ENCODE results near the gene RAI14. TPM values are rescaled to one million over a fixed set of nuclear protein-coding genes. Genes with fewer than 3 reads are reported as not detected.
"Not testable (repeated sequence)": the region's sequence is repeated elsewhere in the genome, so short reads cannot be mapped to it uniquely, and the experiment has no call there.

RAI14 gene
- total RNA-seq, 2 experiments from 2014 or later = 1.1 to 2.3 TPM

DNA sequence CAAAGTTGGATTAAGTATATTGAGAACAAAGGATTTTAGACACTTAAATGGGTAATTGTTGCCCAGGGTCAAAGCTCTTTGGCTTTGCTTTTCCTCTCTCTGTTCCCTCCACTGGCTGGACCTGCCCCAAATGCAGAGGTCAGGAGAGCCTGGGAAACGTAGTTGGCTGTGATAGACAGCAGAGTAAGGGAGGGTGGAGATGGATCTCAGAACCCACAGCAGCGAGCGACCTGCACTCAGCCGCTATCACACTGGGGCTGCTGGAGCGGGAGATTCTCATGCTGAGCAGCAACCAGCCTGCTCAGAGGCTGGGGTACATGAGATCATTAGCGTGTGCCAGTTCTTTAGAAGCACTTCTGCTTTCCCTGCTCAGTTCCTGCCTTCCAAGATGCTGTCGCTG, 111.1 kb downstream of the RAI14 start:
- Mint-ChIP-seq H3K9me3 (no peaks in the 10 kb centered on the region), H3K36me3 (ENCODE audit: low read depth) (no peaks in the 10 kb centered on the region), H3K27ac (no peak overlapping the region), H3K4me1 (ENCODE audit: low read depth) (no peaks in the 10 kb centered on the region), H3K27me3 (peaks cover 8% of the 10 kb centered on the region), H3K4me3 (no peak overlapping the region)
- POLR2A ChIA-PET = no interaction called here
- intact Hi-C loops (cut with micrococcal nuclease) = no loop called here
- DNase-seq = no peak
- TF ChIP-seq, protein P1, sequence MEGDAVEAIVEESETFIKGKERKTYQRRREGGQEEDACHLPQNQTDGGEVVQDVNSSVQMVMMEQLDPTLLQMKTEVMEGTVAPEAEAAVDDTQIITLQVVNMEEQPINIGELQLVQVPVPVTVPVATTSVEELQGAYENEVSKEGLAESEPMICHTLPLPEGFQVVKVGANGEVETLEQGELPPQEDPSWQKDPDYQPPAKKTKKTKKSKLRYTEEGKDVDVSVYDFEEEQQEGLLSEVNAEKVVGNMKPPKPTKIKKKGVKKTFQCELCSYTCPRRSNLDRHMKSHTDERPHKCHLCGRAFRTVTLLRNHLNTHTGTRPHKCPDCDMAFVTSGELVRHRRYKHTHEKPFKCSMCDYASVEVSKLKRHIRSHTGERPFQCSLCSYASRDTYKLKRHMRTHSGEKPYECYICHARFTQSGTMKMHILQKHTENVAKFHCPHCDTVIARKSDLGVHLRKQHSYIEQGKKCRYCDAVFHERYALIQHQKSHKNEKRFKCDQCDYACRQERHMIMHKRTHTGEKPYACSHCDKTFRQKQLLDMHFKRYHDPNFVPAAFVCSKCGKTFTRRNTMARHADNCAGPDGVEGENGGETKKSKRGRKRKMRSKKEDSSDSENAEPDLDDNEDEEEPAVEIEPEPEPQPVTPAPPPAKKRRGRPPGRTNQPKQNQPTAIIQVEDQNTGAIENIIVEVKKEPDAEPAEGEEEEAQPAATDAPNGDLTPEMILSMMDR (IDR thresholded peaks at IDR 0.05) = no peak
- CTCF ChIA-PET = no interaction called here
- no peak for ATAC-seq

DNA sequence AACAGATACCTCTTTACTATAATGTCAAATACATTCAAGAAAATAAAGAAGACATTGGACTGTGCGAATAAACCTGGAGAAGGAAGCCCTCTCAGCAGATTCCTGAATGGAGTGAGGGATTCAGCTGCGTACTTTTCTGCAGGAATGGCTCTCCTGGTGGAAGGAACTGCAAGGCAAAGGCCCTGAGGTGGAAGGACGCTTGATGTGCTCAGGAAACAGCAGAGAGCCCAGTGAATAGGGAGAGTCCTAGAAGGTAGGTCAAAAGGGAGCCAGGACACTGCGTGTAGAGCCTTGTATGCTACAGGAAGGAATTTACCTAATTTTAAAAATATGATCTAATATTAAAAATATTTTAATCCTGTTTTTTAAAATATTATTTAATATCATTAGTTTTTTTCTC, 114.4 kb downstream of the RAI14 start:
- CTCF ChIA-PET = no interaction called here

DNA sequence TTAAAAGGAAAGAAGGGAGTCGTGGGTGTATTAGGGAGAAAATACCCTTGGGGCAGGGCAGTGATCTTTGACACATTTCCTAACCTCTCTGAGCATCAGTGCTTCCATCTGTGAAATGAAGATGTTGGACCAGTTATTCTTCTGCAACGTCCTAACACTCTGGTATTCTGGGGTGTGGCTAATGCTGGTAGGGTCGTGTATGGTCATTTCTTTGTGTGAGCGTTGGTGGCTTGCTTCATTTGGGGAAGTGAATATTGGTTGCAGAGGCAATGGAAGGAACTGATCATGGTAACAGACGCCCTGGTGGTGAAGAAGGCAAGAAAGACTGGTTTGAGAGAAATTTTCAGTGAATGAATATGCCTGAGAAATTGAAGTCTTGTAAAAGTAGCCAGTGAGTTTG, 114.9 kb downstream of the RAI14 start:
- ChIA-PET POLR2A (no interaction called here), CTCF (no interaction called here)
- peaks cover 26% of the 10 kb centered on the region for H3K27me3 Mint-ChIP-seq
- DNase-seq = no peak
- H3K36me3 Mint-ChIP-seq (ENCODE audit: low read depth) = no peaks in the 10 kb centered on the region
- peaks cover 8% of the 10 kb centered on the region for H3K9me3 Mint-ChIP-seq
- no peaks in the 10 kb centered on the region for H3K4me1 Mint-ChIP-seq (ENCODE audit: low read depth)
- H3K27ac Mint-ChIP-seq = no peak overlapping the region
- ATAC-seq = no peak
- TF ChIP-seq, protein P1 (IDR thresholded peaks at IDR 0.05) = no peak
- no peak overlapping the region for H3K4me3 Mint-ChIP-seq
- intact Hi-C loops (cut with micrococcal nuclease) = no loop called here

More for the DNA sequence above, 114.4 kb downstream of the RAI14 start:
- Mint-ChIP-seq H3K27ac (no peak overlapping the region), H3K4me3 (no peak overlapping the region), H3K9me3 (peaks cover 6% of the 10 kb centered on the region), H3K4me1 (ENCODE audit: low read depth) (no peaks in the 10 kb centered on the region), H3K27me3 (peaks cover 26% of the 10 kb centered on the region), H3K36me3 (ENCODE audit: low read depth) (no peaks in the 10 kb centered on the region)
- DNase-seq (no peak), ATAC-seq (no peak)
- TF ChIP-seq, protein P1 (IDR thresholded peaks at IDR 0.05) = no peak
- POLR2A ChIA-PET = no interaction called here
- intact Hi-C loops (cut with micrococcal nuclease) = no loop called here

DNA sequence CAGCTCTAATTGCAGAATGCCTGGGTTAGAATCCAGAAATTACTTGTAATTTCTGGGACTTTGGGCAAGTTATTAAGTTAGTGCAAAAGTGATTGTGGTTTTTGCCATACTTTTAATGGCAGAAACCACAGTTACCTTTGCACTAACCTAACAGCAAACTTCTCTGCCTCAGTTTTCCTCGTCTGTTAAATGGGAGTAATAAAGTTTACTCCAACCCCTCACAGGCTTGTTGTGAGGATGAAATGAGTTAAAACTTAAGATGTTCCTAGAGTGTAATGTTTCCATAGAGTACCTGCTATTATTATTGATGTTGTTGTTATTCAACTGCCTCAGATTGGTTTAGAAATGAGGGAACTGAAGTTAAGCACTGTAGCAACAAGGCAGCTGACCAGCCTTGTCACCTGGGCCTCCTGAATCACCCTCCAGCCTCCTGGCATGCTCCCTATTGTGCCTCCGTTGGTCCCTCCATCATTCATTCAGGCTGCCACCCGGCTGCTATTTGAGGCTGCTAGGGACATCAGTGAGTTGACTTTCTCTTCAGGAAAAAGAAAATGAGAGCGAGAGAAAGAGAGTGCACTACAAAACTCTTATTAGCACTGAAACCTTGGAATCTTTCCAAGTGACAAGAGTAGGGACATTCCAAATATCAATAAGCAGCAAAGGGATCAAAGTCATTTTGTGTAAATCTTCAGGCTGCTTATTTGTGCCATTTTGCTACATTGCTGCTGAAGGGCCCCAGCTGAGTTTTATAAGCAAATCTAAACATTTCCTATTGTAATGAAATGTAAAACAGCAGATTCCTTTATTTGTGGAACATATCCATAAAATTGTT, 116.4 kb downstream of the RAI14 start:
- H3K36me3 Mint-ChIP-seq (ENCODE audit: low read depth) = no peaks in the 10 kb centered on the region
- H3K4me1 Mint-ChIP-seq (ENCODE audit: low read depth) = no peaks in the 10 kb centered on the region
- ChIA-PET CTCF (no interaction called here), POLR2A (no interaction called here)
- peaks cover 8% of the 10 kb centered on the region for H3K9me3 Mint-ChIP-seq
- TF ChIP-seq, protein P1 (IDR thresholded peaks at IDR 0.05) = no peak
- intact Hi-C loops (cut with micrococcal nuclease) = no loop called here
- no peak for ATAC-seq
- peaks cover 26% of the 10 kb centered on the region for H3K27me3 Mint-ChIP-seq
- H3K4me3 Mint-ChIP-seq = no peak overlapping the region
- DNase-seq = no peak
- H3K27ac Mint-ChIP-seq = no peak overlapping the region

DNA sequence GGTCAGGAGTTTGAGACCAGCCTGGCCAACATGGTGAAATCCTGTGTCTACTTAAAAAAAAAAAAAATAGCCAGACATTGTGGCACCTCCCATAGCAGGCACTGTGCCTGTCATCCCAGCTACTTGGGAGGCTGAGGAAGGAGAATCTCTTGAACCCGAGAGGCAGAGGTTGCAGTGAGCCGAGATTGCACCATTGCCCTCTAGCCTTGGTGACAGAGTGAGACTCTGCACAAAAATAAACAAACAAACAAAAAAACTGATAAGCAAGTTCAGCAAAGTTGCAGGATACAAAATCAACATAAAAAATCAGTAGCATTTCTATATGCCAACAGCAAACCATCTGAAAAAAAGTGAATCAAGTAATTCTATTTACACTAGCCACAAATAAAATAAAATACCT, 118.0 kb downstream of the RAI14 start:
- intact Hi-C loops (cut with micrococcal nuclease) = no loop called here
- no peak overlapping the region for H3K27ac Mint-ChIP-seq
- H3K27me3 Mint-ChIP-seq = peaks cover 26% of the 10 kb centered on the region
- no peaks in the 10 kb centered on the region for H3K4me1 Mint-ChIP-seq (ENCODE audit: low read depth)
- ChIA-PET CTCF (no interaction called here), POLR2A (no interaction called here)
- H3K36me3 Mint-ChIP-seq (ENCODE audit: low read depth) = no peaks in the 10 kb centered on the region
- no peak overlapping the region for H3K4me3 Mint-ChIP-seq
- no peak for DNase-seq
- TF ChIP-seq, protein P1 (IDR thresholded peaks at IDR 0.05) = no peak
- H3K9me3 Mint-ChIP-seq = peaks cover 8% of the 10 kb centered on the region
- ATAC-seq = no peak

DNA sequence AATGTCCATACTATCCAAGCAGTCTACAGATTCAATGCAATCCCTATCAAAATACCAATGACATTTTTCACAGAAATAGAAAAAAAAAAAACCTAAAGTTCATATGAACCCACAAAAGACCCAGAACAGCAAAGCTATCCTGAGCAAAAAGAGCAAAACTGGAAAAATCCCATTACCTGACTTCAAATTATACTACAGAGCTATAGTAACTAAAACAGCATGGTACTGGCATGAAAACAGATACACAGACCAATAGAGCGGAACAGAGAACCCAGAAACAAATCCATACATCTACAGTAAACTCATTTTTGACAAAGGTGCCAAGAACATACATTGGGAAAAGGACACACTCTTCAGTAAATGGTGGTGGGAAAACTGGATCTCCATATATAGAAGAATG, 118.5 kb downstream of the RAI14 start:
- DNase-seq; H3K27ac Mint-ChIP-seq; H3K4me1 Mint-ChIP-seq (ENCODE audit: low read depth); POLR2A ChIA-PET; CTCF ChIA-PET; ATAC-seq; H3K9me3 Mint-ChIP-seq; H3K4me3 Mint-ChIP-seq; H3K36me3 Mint-ChIP-seq (ENCODE audit: low read depth); intact Hi-C loops (cut with micrococcal nuclease): not testable (repeated sequence)
- H3K27me3 Mint-ChIP-seq = peaks cover 26% of the 10 kb centered on the region

Measured in activated CD8-positive, alpha-beta T cell treated with anti-CD3 and anti-CD28 coated beads for 36 hours (primary cell).